Neural progenitor cell (in vitro differentiated cells): ENCODE data around the gene PIGL. TPM values are rescaled to one million over a fixed set of nuclear protein-coding genes. Genes with fewer than 3 reads are reported as not detected.

Experiments used
- DNase-seq: peaks from one replicate; pipeline ENCODE4 v3.0.0-alpha.2; 2016; ENCODE audit warnings: low spot score
- H2AFZ ChIP-seq: fragments of 200-600 bp; sonication (generic); replicated peaks from 2 replicates; pipeline ENCODE4 v1.6.1; 2016; ENCODE audit warnings: antibody characterized with exemption
- H3F3A ChIP-seq: fragments of 200-600 bp; sonication (generic); 2 replicates; pipeline ENCODE4 v1.6.1; 2016; ENCODE audit warnings: antibody characterized with exemption, low read depth
- H3K27ac ChIP-seq: fragments of 200-600 bp; sonication (generic); 2 replicates; pipeline ENCODE4 v1.5.1; 2016; ENCODE audit warnings: mild to moderate bottlenecking
- H3K27me3 ChIP-seq: fragments of 200-600 bp; sonication (generic); 2 replicates; pipeline ENCODE4 v1.6.1; 2016; ENCODE audit warnings: mild to moderate bottlenecking, moderate library complexity
- H3K36me3 ChIP-seq: fragments of 200-600 bp; sonication (generic); 2 replicates; pipeline ENCODE4 v1.5.1; 2016
- H3K4me1 ChIP-seq: fragments of 200-600 bp; sonication (generic); 2 replicates; pipeline ENCODE4 v1.6.1; 2016; ENCODE audit warnings: mixed run types
- H3K4me2 ChIP-seq: fragments of 200-600 bp; sonication (generic); 2 replicates; pipeline ENCODE4 v1.6.1; 2016
- H3K4me3 ChIP-seq: fragments of 200-600 bp; sonication (generic); 2 replicates; pipeline ENCODE4 v1.5.1; 2016
- H3K79me2 ChIP-seq: fragments of 200-600 bp; sonication (generic); 2 replicates; pipeline ENCODE4 v1.6.1; 2016; ENCODE audit warnings: low read depth
- H3K9ac ChIP-seq: fragments of 200-600 bp; sonication (generic); 2 replicates; pipeline ENCODE4 v1.6.1; 2016
- H3K9me3 ChIP-seq: fragments of 200-600 bp; sonication (generic); 2 replicates; pipeline ENCODE4 v1.5.1; 2016; ENCODE audit warnings: low read depth
- H4K20me1 ChIP-seq: fragments of 200-600 bp; sonication (generic); 2 replicates; pipeline ENCODE4 v1.6.1; 2016; ENCODE audit warnings: low read depth
- H3K27ac Mint-ChIP-seq: 3 replicates; pipeline ENCODE4 v1.8.0; 2021; ENCODE audit warnings: mixed read lengths
- H3K27me3 Mint-ChIP-seq: 2 replicates; pipeline ENCODE4 v1.8.0; 2022; ENCODE audit warnings: low read depth, mild to moderate bottlenecking, inconsistent platforms, moderate library complexity, mixed read lengths; ENCODE audit not compliant: insufficient read depth
- H3K36me3 Mint-ChIP-seq: 3 replicates; pipeline ENCODE4 v1.8.0; 2021; ENCODE audit warnings: mixed read lengths
- H3K4me1 Mint-ChIP-seq: 3 replicates; pipeline ENCODE4 v1.8.0; 2021; ENCODE audit warnings: mixed read lengths
- H3K4me3 Mint-ChIP-seq: 3 replicates; pipeline ENCODE4 v1.8.0; 2021; ENCODE audit warnings: mild to moderate bottlenecking, moderate library complexity, mixed read lengths
- H3K9me3 Mint-ChIP-seq: 3 replicates; pipeline ENCODE4 v1.8.0; 2020; ENCODE audit warnings: mixed read lengths
- CTCF ChIP-seq: fragments of 200-600 bp; sonication (generic); IDR thresholded peaks from 2 replicates; pipeline ENCODE4 v1.5.1; 2017; ENCODE audit warnings: antibody characterized with exemption, mild to moderate bottlenecking
- EZH2 ChIP-seq: fragments of 200-600 bp; sonication (generic); IDR thresholded peaks from 2 replicates; pipeline ENCODE4 v1.6.1; 2017; ENCODE audit warnings: antibody characterized with exemption, mild to moderate bottlenecking, moderate library complexity
- EZH2phosphoT487 ChIP-seq: fragments of 200-600 bp; sonication (generic); IDR thresholded peaks from 2 replicates; pipeline ENCODE4 v1.6.1; 2017; ENCODE audit warnings: antibody characterized with exemption
- total RNA-seq: library from RNA; depleted of rRNA; stranded (reverse); fragments of >200 nt; gene quantifications from 2 replicates; pipeline ENCODE4 v1.2.3, GENCODE V29; 2015; ENCODE audit warnings: low replicate concordance

The PIGL gene
- total RNA-seq, 1 donor from 2014 or later, result 57.0 TPM

DNA sequence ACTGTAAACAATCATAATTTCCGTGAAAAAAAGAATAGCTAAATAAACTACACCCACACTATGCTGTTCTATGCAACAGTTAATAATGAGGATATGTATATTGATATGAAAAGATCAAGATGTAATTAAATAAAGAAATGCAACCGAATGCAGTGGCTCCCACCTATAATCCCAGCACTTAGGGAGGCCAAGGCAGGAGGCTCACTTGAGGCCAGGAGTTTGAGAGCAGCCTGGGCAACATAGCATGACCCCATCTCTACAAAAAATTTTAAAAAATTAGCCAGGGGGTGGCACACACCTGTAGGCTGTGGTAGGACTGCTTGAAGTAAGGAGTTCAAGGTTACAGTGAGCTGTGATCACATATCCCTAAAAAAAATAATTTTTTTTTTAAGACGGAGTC, 121.4 kb downstream of the PIGL start:
- peaks cover 7% of the 10 kb centered on the region for H3K36me3 ChIP-seq
- TF ChIP-seq EZH2phosphoT487 (no peak), CTCF (no peak), EZH2 (no peak)
- no peaks in the 10 kb centered on the region for H3K27me3 ChIP-seq

GRCh38 chr17:16339402-16339801, 122.4 kb downstream of the PIGL start:
- Histone ChIP-seq H3K79me2 (no peaks in the 10 kb centered on the region), H3F3A (peaks cover 19% of the 10 kb centered on the region), H3K4me3 (no peak overlapping the region), H3K27ac (no peak overlapping the region), H4K20me1 (no peaks in the 10 kb centered on the region), H3K9me3 (no peaks in the 10 kb centered on the region), H3K4me1 (no peaks in the 10 kb centered on the region), H2AFZ (no peak overlapping the region), H3K9ac (no peak overlapping the region), H3K4me2 (no peak overlapping the region), H3K27me3 (no peaks in the 10 kb centered on the region), H3K36me3 (peaks cover 7% of the 10 kb centered on the region)
- Mint-ChIP-seq H3K27me3 (peaks cover under 1% of the 10 kb centered on the region), H3K36me3 (peaks cover 19% of the 10 kb centered on the region), H3K4me1 (no peaks in the 10 kb centered on the region), H3K4me3 (no peak overlapping the region), H3K27ac (no peak overlapping the region), H3K9me3 (no peaks in the 10 kb centered on the region)
- DNase-seq, result no peak
- no peak for TF ChIP-seq EZH2
- no peak for TF ChIP-seq EZH2phosphoT487
- TF ChIP-seq CTCF, result no peak

More for the DNA sequence above, 121.4 kb downstream of the PIGL start:
- no peak overlapping the region for H2AFZ ChIP-seq
- H3K9ac ChIP-seq, result no peak overlapping the region
- no peak overlapping the region for H3K27ac Mint-ChIP-seq
- H4K20me1 ChIP-seq, result no peaks in the 10 kb centered on the region
- no peak overlapping the region for H3K4me3 ChIP-seq
- no peaks in the 10 kb centered on the region for H3K27me3 Mint-ChIP-seq
- peaks cover 11% of the 10 kb centered on the region for H3K36me3 Mint-ChIP-seq
- no peak overlapping the region for H3K4me3 Mint-ChIP-seq
- no peaks in the 10 kb centered on the region for H3K79me2 ChIP-seq
- H3K4me1 Mint-ChIP-seq, result no peaks in the 10 kb centered on the region
- H3K9me3 ChIP-seq, result no peaks in the 10 kb centered on the region
- H3K27ac ChIP-seq, result no peak overlapping the region
- H3K9me3 Mint-ChIP-seq, result no peaks in the 10 kb centered on the region
- H3K4me1 ChIP-seq, result no peaks in the 10 kb centered on the region
- peaks cover 19% of the 10 kb centered on the region for H3F3A ChIP-seq
- no peak overlapping the region for H3K4me2 ChIP-seq
- no peak for DNase-seq

DNA sequence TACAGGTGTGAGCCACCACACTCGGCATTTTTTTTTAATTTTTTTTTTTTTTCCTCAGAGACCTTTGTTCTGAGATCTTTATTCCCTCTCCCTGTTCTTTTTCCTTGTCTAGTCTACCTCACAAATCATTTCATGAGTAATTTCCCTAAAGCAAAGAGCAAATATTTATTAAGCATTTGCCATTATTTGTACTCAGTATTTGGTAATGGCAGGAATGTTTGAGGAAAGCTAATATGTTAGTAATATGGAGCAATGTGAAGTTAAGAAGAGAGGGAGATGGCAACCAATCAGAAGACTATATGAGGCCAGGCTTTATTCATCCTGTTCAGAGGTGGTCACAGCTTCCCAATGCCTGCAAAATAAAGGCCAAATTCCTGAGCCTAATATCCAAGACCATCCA, 122.9 kb downstream of the PIGL start:
- H4K20me1 ChIP-seq, result no peaks in the 10 kb centered on the region
- no peaks in the 10 kb centered on the region for H3K4me1 ChIP-seq
- no peaks in the 10 kb centered on the region for H3K27me3 ChIP-seq
- H3K27me3 Mint-ChIP-seq, result peaks cover 2% of the 10 kb centered on the region
- no peak overlapping the region for H3K4me3 Mint-ChIP-seq
- no peak overlapping the region for H3K27ac Mint-ChIP-seq
- no peak overlapping the region for H3K4me3 ChIP-seq
- peaks cover 20% of the 10 kb centered on the region for H3K36me3 Mint-ChIP-seq
- H3K4me2 ChIP-seq, result no peak overlapping the region
- DNase-seq, result no peak
- TF ChIP-seq EZH2phosphoT487 (no peak), EZH2 (no peak)
- no peaks in the 10 kb centered on the region for H3K79me2 ChIP-seq
- no peak overlapping the region for H3K27ac ChIP-seq
- H3F3A ChIP-seq, result peaks cover 19% of the 10 kb centered on the region
- H3K9ac ChIP-seq, result no peak overlapping the region
- H3K36me3 ChIP-seq, result peaks cover 7% of the 10 kb centered on the region
- no peak overlapping the region for H2AFZ ChIP-seq
- no peaks in the 10 kb centered on the region for H3K9me3 Mint-ChIP-seq
- no peaks in the 10 kb centered on the region for H3K9me3 ChIP-seq
- H3K4me1 Mint-ChIP-seq, result no peaks in the 10 kb centered on the region

DNA sequence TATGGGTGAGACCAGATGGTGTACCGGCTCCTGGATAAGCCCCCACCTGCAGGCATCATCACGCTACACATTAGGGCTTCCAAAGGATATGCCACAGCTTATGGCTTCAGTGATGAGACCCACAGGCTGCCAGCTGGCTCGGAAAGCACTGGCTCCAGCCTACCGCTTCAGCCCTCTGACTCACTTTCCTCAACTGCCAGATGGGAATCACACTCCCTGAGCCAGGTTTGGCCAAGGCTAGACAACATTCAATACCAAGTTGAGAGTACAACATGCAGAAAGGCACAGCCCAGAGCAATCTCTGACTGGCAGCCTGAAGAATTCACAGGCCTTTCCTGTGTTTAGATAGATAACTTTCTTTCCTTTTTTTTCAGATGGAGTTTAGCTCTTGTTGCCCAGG, 126.0 kb downstream of the PIGL start:
- Mint-ChIP-seq H3K4me3 (no peak overlapping the region), H3K27me3 (peaks cover 2% of the 10 kb centered on the region), H3K9me3 (no peaks in the 10 kb centered on the region), H3K36me3 (peaks cover 32% of the 10 kb centered on the region), H3K4me1 (no peaks in the 10 kb centered on the region), H3K27ac (no peak overlapping the region)
- Histone ChIP-seq H3K9me3 (no peaks in the 10 kb centered on the region), H3K27me3 (no peaks in the 10 kb centered on the region), H3K27ac (no peak overlapping the region), H3K4me2 (no peak overlapping the region), H3K4me1 (no peaks in the 10 kb centered on the region), H3K36me3 (peaks cover 14% of the 10 kb centered on the region), H3F3A (peaks cover 30% of the 10 kb centered on the region), H2AFZ (no peak overlapping the region), H3K79me2 (no peaks in the 10 kb centered on the region), H3K4me3 (no peak overlapping the region), H4K20me1 (peaks cover 12% of the 10 kb centered on the region), H3K9ac (no peak overlapping the region)
- no peak for TF ChIP-seq EZH2phosphoT487
- TF ChIP-seq EZH2, result no peak
- TF ChIP-seq CTCF, result no peak
- no peak for DNase-seq
